Peyer's patch (tissue), 4 donors: ENCODE measurements around the gene LDHAL6B. TPM values are rescaled to one million over a fixed set of nuclear protein-coding genes. Genes with fewer than 3 reads are reported as not detected.

Experiments used
- DNase-seq, 3 donors: peaks; one replicate each; pipeline ENCODE4 v3.0.0-alpha.2; 2017 to 2019
- H3K27ac ChIP-seq, 4 donors: fragments of 200-600 bp; sonication (generic); one replicate each; pipeline ENCODE4 v1.5.1; 2016 to 2019
- H3K27me3 ChIP-seq, 2 donors: fragments of 200-600 bp; sonication (generic); one replicate each; pipeline ENCODE4 v1.5.1; 2019
- H3K36me3 ChIP-seq, 3 donors: fragments of 200-600 bp; sonication (generic); one replicate each; pipeline ENCODE4 v1.5.1; 2016 to 2019
- H3K4me1 ChIP-seq, 4 donors: fragments of 200-600 bp; sonication (generic); one replicate each; pipeline ENCODE4 v1.5.1; 2016 to 2019
- H3K4me3 ChIP-seq, 4 donors: fragments of 200-600 bp; sonication (generic); 1 replicate in 3 of 4; 2 replicates in 1 of 4; pipeline ENCODE4 v1.5.1; 2016 to 2019; ENCODE audit warnings: mild to moderate bottlenecking in 1 of 4
- H3K9me3 ChIP-seq, 4 donors: fragments of 200-600 bp; sonication (generic); one replicate each; pipeline ENCODE4 v1.5.1; 2016 to 2019; ENCODE audit warnings: mild to moderate bottlenecking in 1 of 4
- POLR2A ChIP-seq, 2 donors: fragments of 450-650 bp; IDR thresholded peaks; one replicate each; pipeline ENCODE4 v1.5.1; 2017; ENCODE audit warnings: antibody characterized with exemption in 2 of 2, mild to moderate bottlenecking in 2 of 2, moderate library complexity in 2 of 2
- total RNA-seq, 4 donors: library from RNA; depleted of rRNA; stranded (reverse); fragments of >200 nt; gene quantifications; one replicate each; pipeline ENCODE4 v1.1.0, GENCODE V29; 2016
- TF ChIP-seq, protein P1 (sequence below), 6 experiments: fragments of 450-650 bp in 4 of 6; fragments of 200-600 bp in 2 of 6; sonication (generic) in 1 of 6; IDR thresholded peaks; one replicate each; pipeline ENCODE4 v1.5.1; 2017 to 2019; ENCODE audit warnings: antibody characterized with exemption in 6 of 6, mild to moderate bottlenecking in 3 of 6, moderate library complexity in 1 of 6

Gene LDHAL6B
- total RNA-seq, 4 donors from 2014 or later = not detected

GRCh38 chr15:59178151-59178695 lies 28.4 kb upstream of the LDHAL6B start:
- no peaks in the 10 kb centered on the region for H3K27me3 ChIP-seq
- no peak for TF ChIP-seq POLR2A (IDR thresholded peaks at IDR 0.05)
- TF ChIP-seq, protein P1, sequence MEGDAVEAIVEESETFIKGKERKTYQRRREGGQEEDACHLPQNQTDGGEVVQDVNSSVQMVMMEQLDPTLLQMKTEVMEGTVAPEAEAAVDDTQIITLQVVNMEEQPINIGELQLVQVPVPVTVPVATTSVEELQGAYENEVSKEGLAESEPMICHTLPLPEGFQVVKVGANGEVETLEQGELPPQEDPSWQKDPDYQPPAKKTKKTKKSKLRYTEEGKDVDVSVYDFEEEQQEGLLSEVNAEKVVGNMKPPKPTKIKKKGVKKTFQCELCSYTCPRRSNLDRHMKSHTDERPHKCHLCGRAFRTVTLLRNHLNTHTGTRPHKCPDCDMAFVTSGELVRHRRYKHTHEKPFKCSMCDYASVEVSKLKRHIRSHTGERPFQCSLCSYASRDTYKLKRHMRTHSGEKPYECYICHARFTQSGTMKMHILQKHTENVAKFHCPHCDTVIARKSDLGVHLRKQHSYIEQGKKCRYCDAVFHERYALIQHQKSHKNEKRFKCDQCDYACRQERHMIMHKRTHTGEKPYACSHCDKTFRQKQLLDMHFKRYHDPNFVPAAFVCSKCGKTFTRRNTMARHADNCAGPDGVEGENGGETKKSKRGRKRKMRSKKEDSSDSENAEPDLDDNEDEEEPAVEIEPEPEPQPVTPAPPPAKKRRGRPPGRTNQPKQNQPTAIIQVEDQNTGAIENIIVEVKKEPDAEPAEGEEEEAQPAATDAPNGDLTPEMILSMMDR (IDR thresholded peaks at IDR 0.05) = no peak
- peak in 1 of 3 donors; percentile 43 for DNase-seq
- peaks cover 0 to 69% (median 0%) of the 10 kb centered on the region in 3 donors for H3K36me3 ChIP-seq
- H3K4me1 ChIP-seq = peaks cover 0 to 5% (median 0%) of the 10 kb centered on the region in 4 donors
- no peak overlapping the region for H3K27ac ChIP-seq
- no peak overlapping the region for H3K4me3 ChIP-seq
- H3K9me3 ChIP-seq = no peaks in the 10 kb centered on the region

- H3K27me3 ChIP-seq = no peaks in the 10 kb centered on the region
- no peak overlapping the region for H3K4me3 ChIP-seq
- no peaks in the 10 kb centered on the region for H3K9me3 ChIP-seq
- H3K4me1 ChIP-seq = peaks cover 0 to 5% (median 0%) of the 10 kb centered on the region in 4 donors
- no peak overlapping the region for H3K27ac ChIP-seq
- peak in 1 of 3 donors; percentile 15 for DNase-seq
- TF ChIP-seq, protein P1 (IDR thresholded peaks at IDR 0.05) = no peak
- no peak for TF ChIP-seq POLR2A (IDR thresholded peaks at IDR 0.05)
- peaks cover 0 to 68% (median 0%) of the 10 kb centered on the region in 3 donors for H3K36me3 ChIP-seq
Observed at GRCh38 chr15:59179717-59180116, 26.9 kb upstream of the LDHAL6B start.

- Histone ChIP-seq H3K27ac (no peak overlapping the region), H3K27me3 (no peaks in the 10 kb centered on the region), H3K9me3 (no peaks in the 10 kb centered on the region), H3K4me3 (no peak overlapping the region), H3K36me3 (peaks cover 0 to 77% (median 0%) of the 10 kb centered on the region in 3 donors), H3K4me1 (no peaks in the 10 kb centered on the region)
- no peak for TF ChIP-seq POLR2A (IDR thresholded peaks at IDR 0.05)
- TF ChIP-seq, protein P1 (IDR thresholded peaks at IDR 0.05) = no peak
- peak in 1 of 3 donors; percentile 26 for DNase-seq
Observed at GRCh38 chr15:59180945-59181600, 25.6 kb upstream of the LDHAL6B start.

DNA sequence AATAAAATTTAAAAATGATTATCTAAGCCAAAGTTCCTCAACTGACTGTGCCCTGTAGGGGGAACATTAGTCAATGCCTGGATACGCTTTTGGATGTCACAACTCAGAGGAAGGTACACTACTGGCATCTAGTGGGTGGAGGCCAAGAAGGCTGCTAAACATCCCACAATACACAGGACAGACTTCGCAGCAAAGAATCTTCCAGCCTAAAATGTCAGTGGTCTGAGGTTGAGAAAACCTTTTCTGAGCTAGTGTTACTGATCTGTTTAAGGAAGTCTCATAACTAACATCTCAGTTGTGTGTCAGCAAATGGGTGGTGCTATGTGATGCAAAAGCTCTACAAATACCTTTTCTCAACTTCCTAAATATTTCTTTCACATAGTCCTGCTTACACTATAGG lies 20.9 kb upstream of the LDHAL6B start:
- Histone ChIP-seq H3K27me3 (no peaks in the 10 kb centered on the region), H3K4me3 (no peak overlapping the region), H3K9me3 (no peaks in the 10 kb centered on the region), H3K36me3 (peaks cover 0 to 85% (median 0%) of the 10 kb centered on the region in 3 donors), H3K27ac (no peak overlapping the region), H3K4me1 (no peaks in the 10 kb centered on the region)
- no peak for TF ChIP-seq POLR2A (IDR thresholded peaks at IDR 0.05)
- TF ChIP-seq, protein P1 (IDR thresholded peaks at IDR 0.05) = no peak
- DNase-seq = peak in 1 of 3 donors; percentile 32

DNA sequence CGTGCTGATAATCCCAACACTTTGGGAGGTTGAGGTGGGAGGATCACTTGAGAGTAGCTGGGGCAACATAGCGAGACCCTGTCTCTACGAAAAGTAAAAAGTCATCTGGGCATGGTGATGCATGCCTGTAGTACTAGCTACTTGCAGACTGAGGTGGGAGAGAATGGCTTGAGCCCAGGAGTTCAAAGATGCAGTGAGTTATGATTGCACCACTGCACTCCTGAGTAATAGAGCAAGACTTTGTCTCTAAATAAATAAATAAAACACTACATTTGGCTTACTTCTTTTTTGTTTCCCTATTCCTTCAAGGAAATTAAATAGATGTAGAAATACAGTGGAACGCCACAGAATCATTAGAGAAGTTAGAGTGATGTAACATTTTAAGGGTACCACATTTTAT lies 20.1 kb upstream of the LDHAL6B start:
- Histone ChIP-seq H3K4me3 (no peak overlapping the region), H3K27ac (no peak overlapping the region), H3K36me3 (peaks cover 0 to 90% (median 0%) of the 10 kb centered on the region in 3 donors), H3K27me3 (no peaks in the 10 kb centered on the region), H3K9me3 (no peaks in the 10 kb centered on the region), H3K4me1 (no peaks in the 10 kb centered on the region)
- peak in 1 of 3 donors; percentile 2 for DNase-seq
- TF ChIP-seq POLR2A (IDR thresholded peaks at IDR 0.05) = no peak
- TF ChIP-seq, protein P1 (IDR thresholded peaks at IDR 0.05) = no peak
